ENCODE results near the gene RAPGEF2.

DNA sequence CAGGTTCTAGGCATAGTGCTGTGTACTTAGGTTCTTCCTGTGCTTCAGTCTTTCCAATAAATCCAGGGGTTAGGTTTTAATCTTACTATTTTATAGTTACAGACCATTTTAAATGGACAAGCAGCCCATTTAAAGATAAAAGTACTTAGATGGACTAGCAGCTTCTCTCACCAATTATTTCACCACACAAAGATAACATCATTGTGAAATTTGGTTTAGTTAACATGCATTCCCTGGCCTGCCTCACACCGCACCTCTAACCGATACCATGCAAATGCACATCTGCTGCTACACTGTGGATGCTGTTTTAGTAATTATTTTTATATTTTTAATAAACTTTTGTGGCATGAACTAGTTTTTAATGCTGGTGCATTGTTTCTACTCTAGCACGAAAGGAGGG, 252.6 kb downstream of the RAPGEF2 start:
- TF ChIP-seq SP1 (IDR thresholded peaks at IDR 0.05) = no peak
- no peak for TF ChIP-seq FOXK2 (IDR thresholded peaks at IDR 0.05)
- TF ChIP-seq ARNT (IDR thresholded peaks at IDR 0.05) = no peak
- no peak for TF ChIP-seq FOXM1 (IDR thresholded peaks at IDR 0.05; ENCODE audit: borderline replicate concordance)
- no peak for TF ChIP-seq LEF1 (IDR thresholded peaks at IDR 0.05; ENCODE audit: borderline replicate concordance)
- no peak for TF ChIP-seq TARDBP (IDR thresholded peaks at IDR 0.05)
- no peak for TF ChIP-seq ELF4 (IDR thresholded peaks at IDR 0.05)
